ENCODE data around the gene PHF24.

Gene PHF24

GRCh38 chr9:34990908-34991606, 33.0 kb downstream of the PHF24 start:
- H3K4me3 ChIP-seq (ENCODE audit: insufficient read depth, low read depth, low read length, poor library complexity, severe bottlenecking) = no peak overlapping the region
- H3K9me3 ChIP-seq (ENCODE audit: control insufficient read depth, low read length) = no peaks in the 10 kb centered on the region
- no peak overlapping the region for H3K27ac ChIP-seq (ENCODE audit: insufficient read depth, low read length, poor library complexity, severe bottlenecking)
- no peaks in the 10 kb centered on the region for H3K36me3 ChIP-seq (ENCODE audit: control insufficient read depth, insufficient read depth, low read length)
- no peaks in the 10 kb centered on the region for H3K27me3 ChIP-seq (replicated peaks; ENCODE audit: control insufficient read depth, insufficient read depth, low read length, poor library complexity, severe bottlenecking)
- H3K4me1 ChIP-seq (ENCODE audit: control insufficient read depth, insufficient read depth, low read length, poor library complexity, severe bottlenecking) = peaks cover 33% of the 10 kb centered on the region
- no peak for DNase-seq

GRCh38 chr9:34991607-34992375, 33.7 kb downstream of the PHF24 start:
- peaks cover 27% of the 10 kb centered on the region for H3K4me1 ChIP-seq (ENCODE audit: control insufficient read depth, insufficient read depth, low read length, poor library complexity, severe bottlenecking)
- no peak for DNase-seq

DNA sequence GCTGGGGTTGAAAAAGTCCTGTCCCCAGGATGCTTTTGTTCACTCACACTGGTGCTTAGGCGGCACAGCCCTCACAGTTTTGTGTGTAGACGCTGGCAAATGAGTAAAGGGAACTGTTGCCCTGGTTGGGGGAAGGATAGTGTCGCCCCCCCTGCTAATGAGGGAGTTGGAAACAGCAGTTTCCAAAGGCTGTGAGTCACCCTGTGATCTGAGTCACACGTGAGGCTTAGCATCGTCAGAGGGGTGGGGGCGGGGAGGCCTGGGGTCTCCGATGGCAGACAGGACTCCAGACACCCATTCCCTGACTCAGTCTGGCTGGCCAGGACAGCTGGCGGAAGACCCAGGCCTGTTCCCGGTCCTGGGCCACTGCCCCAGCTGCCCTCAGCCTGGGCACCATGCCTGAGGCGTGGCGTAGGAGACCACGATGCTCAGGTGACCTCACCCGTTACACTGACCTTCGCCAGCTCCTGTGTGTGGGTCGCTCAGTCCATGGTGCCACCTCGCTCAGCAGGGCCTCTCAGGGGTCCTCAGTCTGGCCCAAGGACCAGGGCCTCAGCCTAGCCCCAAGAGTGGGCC, 34.4 kb downstream of the PHF24 start:
- no peak for DNase-seq
- Histone ChIP-seq H3K27me3 (replicated peaks; ENCODE audit: control insufficient read depth, insufficient read depth, low read length, poor library complexity, severe bottlenecking) (no peaks in the 10 kb centered on the region), H3K36me3 (ENCODE audit: control insufficient read depth, insufficient read depth, low read length) (no peaks in the 10 kb centered on the region), H3K9me3 (ENCODE audit: control insufficient read depth, low read length) (no peaks in the 10 kb centered on the region), H3K4me1 (ENCODE audit: control insufficient read depth, insufficient read depth, low read length, poor library complexity, severe bottlenecking) (peaks cover 20% of the 10 kb centered on the region), H3K4me3 (ENCODE audit: insufficient read depth, low read depth, low read length, poor library complexity, severe bottlenecking) (no peak overlapping the region), H3K27ac (ENCODE audit: insufficient read depth, low read length, poor library complexity, severe bottlenecking) (no peak overlapping the region)

More at GRCh38 chr9:34991607-34992375, 33.7 kb downstream of the PHF24 start:
- H3K27me3 ChIP-seq (replicated peaks; ENCODE audit: control insufficient read depth, insufficient read depth, low read length, poor library complexity, severe bottlenecking) = no peaks in the 10 kb centered on the region
- no peak overlapping the region for H3K4me3 ChIP-seq (ENCODE audit: insufficient read depth, low read depth, low read length, poor library complexity, severe bottlenecking)
- no peaks in the 10 kb centered on the region for H3K9me3 ChIP-seq (ENCODE audit: control insufficient read depth, low read length)
- no peaks in the 10 kb centered on the region for H3K36me3 ChIP-seq (ENCODE audit: control insufficient read depth, insufficient read depth, low read length)
- no peak overlapping the region for H3K27ac ChIP-seq (ENCODE audit: insufficient read depth, low read length, poor library complexity, severe bottlenecking)

DNA sequence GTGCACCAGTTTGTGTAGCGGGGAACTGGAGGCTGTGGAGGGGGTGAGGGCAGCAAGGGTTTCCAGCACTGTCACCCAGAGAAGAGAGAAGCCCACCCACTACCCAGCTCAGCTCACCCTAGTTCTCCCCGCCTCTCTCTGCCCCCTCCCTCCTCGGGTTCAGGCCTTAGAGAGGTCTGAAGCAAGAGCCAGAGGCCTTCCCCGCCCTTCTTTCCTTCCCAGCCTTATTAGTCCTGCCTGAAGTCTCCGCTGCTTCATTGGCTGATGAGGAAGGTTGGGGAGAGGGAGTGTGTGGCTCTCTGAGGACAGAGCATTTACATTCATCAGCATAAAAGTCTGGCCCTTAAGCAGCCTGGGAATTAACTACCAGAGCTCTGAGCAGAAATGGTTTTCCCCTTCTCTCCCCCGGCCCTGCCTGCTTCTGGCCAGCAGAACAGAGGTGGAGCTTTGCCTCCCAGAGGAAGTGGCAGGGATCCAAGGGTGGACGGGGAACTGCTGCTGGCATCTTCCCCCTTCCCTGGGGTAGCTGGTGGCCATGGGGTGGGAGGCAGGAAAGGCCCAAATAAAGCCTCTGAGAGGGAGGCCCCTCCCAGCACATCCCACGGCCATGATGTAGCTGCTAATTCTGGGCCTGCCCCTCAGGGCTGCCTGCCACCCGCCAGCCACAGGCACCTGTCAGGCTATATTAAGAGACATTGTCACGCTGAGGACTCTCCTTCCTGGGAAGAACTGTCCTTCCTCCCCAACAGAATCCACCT, 35.6 kb downstream of the PHF24 start:
- no peaks in the 10 kb centered on the region for H3K27me3 ChIP-seq (replicated peaks; ENCODE audit: control insufficient read depth, insufficient read depth, low read length, poor library complexity, severe bottlenecking)
- H3K4me1 ChIP-seq (ENCODE audit: control insufficient read depth, insufficient read depth, low read length, poor library complexity, severe bottlenecking) = peaks cover 13% of the 10 kb centered on the region
- no peaks in the 10 kb centered on the region for H3K36me3 ChIP-seq (ENCODE audit: control insufficient read depth, insufficient read depth, low read length)
- no peaks in the 10 kb centered on the region for H3K9me3 ChIP-seq (ENCODE audit: control insufficient read depth, low read length)
- no peak for DNase-seq
- no peak overlapping the region for H3K27ac ChIP-seq (ENCODE audit: insufficient read depth, low read length, poor library complexity, severe bottlenecking)
- no peak overlapping the region for H3K4me3 ChIP-seq (ENCODE audit: insufficient read depth, low read depth, low read length, poor library complexity, severe bottlenecking)

DNA sequence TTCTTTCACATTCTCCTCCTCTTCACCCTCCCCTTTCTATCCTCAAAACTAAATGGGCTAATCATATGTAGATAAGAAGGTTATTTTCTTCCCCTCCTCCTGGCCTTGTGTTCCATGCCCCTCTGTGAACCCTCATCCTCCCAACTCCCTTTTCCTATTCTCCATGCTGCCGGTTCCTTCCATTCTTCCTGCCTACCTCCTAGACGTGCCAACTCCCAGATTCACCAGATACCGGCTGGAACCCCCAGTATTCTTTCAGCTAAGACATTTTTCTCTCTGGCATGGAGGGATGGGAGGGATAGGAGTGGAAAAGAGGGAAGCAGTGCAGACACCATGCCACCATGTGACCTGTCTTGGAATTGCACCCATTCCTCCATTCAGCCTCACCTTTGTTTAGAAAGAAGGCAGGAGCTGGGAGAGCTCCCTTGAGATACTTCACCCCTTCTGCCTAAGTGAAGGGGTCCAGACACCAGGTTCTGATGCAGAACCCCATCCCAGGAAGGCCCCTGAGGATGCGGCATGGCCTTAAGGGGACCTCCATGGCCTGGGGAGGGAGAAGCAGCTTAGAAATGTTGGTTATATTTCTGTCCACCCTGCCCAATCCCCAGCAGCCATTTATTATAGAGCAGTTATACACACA, 36.3 kb downstream of the PHF24 start:
- H3K4me3 ChIP-seq (ENCODE audit: insufficient read depth, low read depth, low read length, poor library complexity, severe bottlenecking) = no peak overlapping the region
- H3K36me3 ChIP-seq (ENCODE audit: control insufficient read depth, insufficient read depth, low read length) = no peaks in the 10 kb centered on the region
- no peak for DNase-seq
- H3K4me1 ChIP-seq (ENCODE audit: control insufficient read depth, insufficient read depth, low read length, poor library complexity, severe bottlenecking) = peaks cover 10% of the 10 kb centered on the region
- no peaks in the 10 kb centered on the region for H3K9me3 ChIP-seq (ENCODE audit: control insufficient read depth, low read length)
- H3K27me3 ChIP-seq (replicated peaks; ENCODE audit: control insufficient read depth, insufficient read depth, low read length, poor library complexity, severe bottlenecking) = no peaks in the 10 kb centered on the region
- no peak overlapping the region for H3K27ac ChIP-seq (ENCODE audit: insufficient read depth, low read length, poor library complexity, severe bottlenecking)

- H3K36me3 ChIP-seq (ENCODE audit: control insufficient read depth, insufficient read depth, low read length) = no peaks in the 10 kb centered on the region
- no peak overlapping the region for H3K27ac ChIP-seq (ENCODE audit: insufficient read depth, low read length, poor library complexity, severe bottlenecking)
- H3K27me3 ChIP-seq (replicated peaks; ENCODE audit: control insufficient read depth, insufficient read depth, low read length, poor library complexity, severe bottlenecking) = no peaks in the 10 kb centered on the region
- no peak for DNase-seq
- H3K9me3 ChIP-seq (ENCODE audit: control insufficient read depth, low read length) = no peaks in the 10 kb centered on the region
- no peak overlapping the region for H3K4me3 ChIP-seq (ENCODE audit: insufficient read depth, low read depth, low read length, poor library complexity, severe bottlenecking)
- H3K4me1 ChIP-seq (ENCODE audit: control insufficient read depth, insufficient read depth, low read length, poor library complexity, severe bottlenecking) = peaks cover 5% of the 10 kb centered on the region
Observed at GRCh38 chr9:34994900-34995669, 37.0 kb downstream of the PHF24 start.

DNA sequence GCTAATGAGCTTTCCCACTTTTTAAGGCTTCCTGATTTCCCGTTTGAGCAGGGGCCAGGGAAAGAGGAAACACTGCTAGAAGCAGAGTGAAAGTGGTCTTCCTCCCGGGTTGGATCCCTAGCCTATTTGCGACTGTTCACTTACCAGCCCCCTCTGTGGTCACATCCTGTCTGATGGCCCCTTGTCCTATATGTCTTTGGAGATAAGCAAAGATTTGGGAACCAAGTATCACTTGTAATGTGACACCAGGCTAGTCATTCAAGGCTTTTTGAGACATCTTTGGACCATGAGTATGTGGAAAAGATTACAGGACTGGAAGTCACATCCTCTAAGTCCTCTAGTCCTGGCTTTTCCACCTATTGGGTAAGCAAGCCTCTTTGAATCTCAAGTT, 37.6 kb downstream of the PHF24 start:
- Histone ChIP-seq H3K27ac (ENCODE audit: insufficient read depth, low read length, poor library complexity, severe bottlenecking) (no peak overlapping the region), H3K4me1 (ENCODE audit: control insufficient read depth, insufficient read depth, low read length, poor library complexity, severe bottlenecking) (no peaks in the 10 kb centered on the region)

DNA sequence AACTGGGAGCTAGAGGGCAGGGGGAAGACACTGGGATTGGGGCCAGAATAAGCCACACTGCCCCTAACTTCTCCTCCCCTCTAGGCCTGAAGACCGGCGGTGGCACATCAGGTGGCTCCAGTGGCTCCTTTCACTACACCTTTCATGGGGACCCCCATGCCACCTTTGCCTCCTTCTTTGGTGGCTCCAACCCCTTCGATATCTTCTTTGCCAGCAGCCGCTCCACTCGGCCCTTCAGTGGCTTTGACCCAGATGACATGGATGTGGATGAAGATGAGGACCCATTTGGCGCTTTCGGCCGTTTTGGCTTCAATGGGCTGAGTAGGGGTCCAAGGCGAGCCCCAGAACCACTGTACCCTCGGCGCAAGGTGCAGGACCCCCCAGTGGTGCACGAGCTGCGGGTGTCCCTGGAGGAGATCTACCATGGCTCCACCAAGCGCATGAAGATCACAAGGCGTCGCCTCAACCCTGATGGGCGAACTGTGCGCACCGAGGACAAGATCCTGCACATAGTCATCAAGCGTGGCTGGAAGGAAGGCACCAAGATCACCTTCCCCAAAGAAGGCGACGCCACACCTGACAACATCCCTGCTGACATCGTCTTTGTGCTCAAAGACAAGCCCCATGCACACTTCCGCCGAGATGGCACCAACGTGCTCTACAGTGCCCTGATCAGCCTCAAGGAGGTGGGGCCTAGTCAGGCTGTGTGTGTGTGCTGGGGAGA, 38.3 kb downstream of the PHF24 start:
- H3K27me3 ChIP-seq (replicated peaks; ENCODE audit: control insufficient read depth, insufficient read depth, low read length, poor library complexity, severe bottlenecking) = no peaks in the 10 kb centered on the region

More for the DNA sequence above, 37.6 kb downstream of the PHF24 start:
- no peaks in the 10 kb centered on the region for H3K27me3 ChIP-seq (replicated peaks; ENCODE audit: control insufficient read depth, insufficient read depth, low read length, poor library complexity, severe bottlenecking)
- H3K4me3 ChIP-seq (ENCODE audit: insufficient read depth, low read depth, low read length, poor library complexity, severe bottlenecking) = no peak overlapping the region
- no peak for DNase-seq
- no peaks in the 10 kb centered on the region for H3K9me3 ChIP-seq (ENCODE audit: control insufficient read depth, low read length)
- H3K36me3 ChIP-seq (ENCODE audit: control insufficient read depth, insufficient read depth, low read length) = no peaks in the 10 kb centered on the region

GRCh38 chr9:34996905-34997279, 38.8 kb downstream of the PHF24 start:
- DNase-seq = no peak
- Histone ChIP-seq H3K4me1 (ENCODE audit: control insufficient read depth, insufficient read depth, low read length, poor library complexity, severe bottlenecking) (no peaks in the 10 kb centered on the region), H3K27ac (ENCODE audit: insufficient read depth, low read length, poor library complexity, severe bottlenecking) (no peak overlapping the region), H3K36me3 (ENCODE audit: control insufficient read depth, insufficient read depth, low read length) (no peaks in the 10 kb centered on the region), H3K27me3 (replicated peaks; ENCODE audit: control insufficient read depth, insufficient read depth, low read length, poor library complexity, severe bottlenecking) (no peaks in the 10 kb centered on the region), H3K4me3 (ENCODE audit: insufficient read depth, low read depth, low read length, poor library complexity, severe bottlenecking) (no peak overlapping the region), H3K9me3 (ENCODE audit: control insufficient read depth, low read length) (no peaks in the 10 kb centered on the region)

More for the DNA sequence above, 38.3 kb downstream of the PHF24 start:
- no peaks in the 10 kb centered on the region for H3K4me1 ChIP-seq (ENCODE audit: control insufficient read depth, insufficient read depth, low read length, poor library complexity, severe bottlenecking)
- no peak overlapping the region for H3K27ac ChIP-seq (ENCODE audit: insufficient read depth, low read length, poor library complexity, severe bottlenecking)
- no peaks in the 10 kb centered on the region for H3K36me3 ChIP-seq (ENCODE audit: control insufficient read depth, insufficient read depth, low read length)
- no peak overlapping the region for H3K4me3 ChIP-seq (ENCODE audit: insufficient read depth, low read depth, low read length, poor library complexity, severe bottlenecking)
- H3K9me3 ChIP-seq (ENCODE audit: control insufficient read depth, low read length) = no peaks in the 10 kb centered on the region
- DNase-seq = no peak

Measured in effector memory CD4-positive, alpha-beta T cell (primary cell).